ENCODE results near the gene APOA5. TPM values are rescaled to one million over a fixed set of nuclear protein-coding genes. Genes with fewer than 3 reads are reported as not detected.

Gene APOA5
- total and polyA plus RNA-seq, 2 experiments from 2014 or later = 0.18 to 0.35 TPM

DNA sequence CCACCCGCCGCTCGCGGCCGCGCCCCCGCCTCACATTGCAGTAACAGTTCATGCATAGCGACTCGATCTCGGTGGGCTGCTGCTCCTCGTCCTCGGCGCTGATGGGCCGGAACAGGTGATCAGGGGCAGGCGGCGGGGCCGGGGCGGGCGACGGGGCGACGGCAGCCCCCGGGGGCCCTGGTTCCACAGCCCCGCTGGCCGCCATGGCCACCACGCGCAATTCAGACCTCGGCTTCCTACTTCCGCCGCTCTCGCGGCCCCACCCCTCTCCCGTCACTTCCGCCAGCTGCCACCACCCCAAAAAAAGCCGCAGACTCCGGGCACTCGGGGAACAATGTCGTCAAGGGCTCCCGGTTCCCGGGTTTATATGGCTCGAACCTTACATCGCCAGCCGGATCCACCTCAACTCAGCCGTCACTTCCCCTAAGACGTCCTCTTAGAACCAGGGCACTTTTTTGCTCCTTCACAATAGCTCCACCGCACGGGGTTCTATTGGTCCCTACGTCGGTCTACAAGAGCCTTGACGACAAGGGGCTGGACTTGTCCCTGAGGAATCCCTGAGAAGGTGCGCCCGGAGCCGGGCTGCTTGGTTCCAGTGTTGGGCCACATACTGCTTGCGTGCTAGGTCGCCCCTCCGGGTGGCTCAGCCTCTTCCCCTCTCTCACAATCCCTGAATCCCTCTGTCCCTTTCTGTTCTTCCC lies 3.7 kb downstream of the APOA5 start, which contains the start of gene ZPR1:
TSS of gene ZPR1 (minus strand) at position 238 of the 701 bp plus-strand sequence. CDS start at position 205, 33 bp downstream.
- Histone ChIP-seq H3K27me3 (ENCODE audit: insufficient read depth) (no peaks in the 10 kb centered on the region), H4K20me1 (replicated peaks; ENCODE audit: insufficient read depth) (peaks cover 14% of the 10 kb centered on the region; the same call in 1 of the 2 replicates), H3K4me2 (peak within 1 kb of the TSS; percentile 98), H3K4me3 (peak within 1 kb of the TSS; percentile 74), H3K36me3 (ENCODE audit: insufficient read depth) (peaks cover 35% of the 10 kb centered on the region), H3K9me2 (ENCODE audit: insufficient read depth) (no peaks in the 10 kb centered on the region), H2AFZ (peak within 1 kb of the TSS; percentile 93), H3K4me1 (ENCODE audit: insufficient read depth) (peaks cover 10% of the 10 kb centered on the region), H3F3A (replicated peaks; ENCODE audit: low read depth) (peaks cover 2% of the 10 kb centered on the region; the same call in 1 of the 2 replicates), H3K27ac (ENCODE audit: low read depth) (peak within 1 kb of the TSS; percentile 71; the same call in 1 of the 2 replicates), H3K79me2 (replicated peaks; ENCODE audit: insufficient read depth) (peaks cover 18% of the 10 kb centered on the region)
- H3K27me3 Mint-ChIP-seq (ENCODE audit: insufficient read depth, low read depth, poor library complexity) = peaks cover 10% of the 10 kb centered on the region
- H3K9me3 Mint-ChIP-seq = no peaks in the 10 kb centered on the region
- DNase-seq (ENCODE audit: low spot score) (peak; percentile 81), ATAC-seq (peak; percentile 66)
- H3K4me1 Mint-ChIP-seq = peaks cover 21% of the 10 kb centered on the region
- peaks cover 39% of the 10 kb centered on the region for H3K36me3 Mint-ChIP-seq (ENCODE audit: low read depth)
- peak within 1 kb of the TSS; percentile 96 for H3K4me3 Mint-ChIP-seq
- H3K27ac Mint-ChIP-seq = peak within 1 kb of the TSS; percentile 60
- peak; percentile 89 for TF ChIP-seq CREB1 (CRISPR knock-in tag; IDR thresholded peaks at IDR 0.05; ENCODE audit: low read depth)
- TF ChIP-seq JUNB (IDR thresholded peaks at IDR 0.05; ENCODE audit: unreplicated experiment) = no peak
- no peak for TF ChIP-seq NANOG (IDR thresholded peaks at IDR 0.05; ENCODE audit: borderline replicate concordance)
- TF ChIP-seq, protein P1, sequence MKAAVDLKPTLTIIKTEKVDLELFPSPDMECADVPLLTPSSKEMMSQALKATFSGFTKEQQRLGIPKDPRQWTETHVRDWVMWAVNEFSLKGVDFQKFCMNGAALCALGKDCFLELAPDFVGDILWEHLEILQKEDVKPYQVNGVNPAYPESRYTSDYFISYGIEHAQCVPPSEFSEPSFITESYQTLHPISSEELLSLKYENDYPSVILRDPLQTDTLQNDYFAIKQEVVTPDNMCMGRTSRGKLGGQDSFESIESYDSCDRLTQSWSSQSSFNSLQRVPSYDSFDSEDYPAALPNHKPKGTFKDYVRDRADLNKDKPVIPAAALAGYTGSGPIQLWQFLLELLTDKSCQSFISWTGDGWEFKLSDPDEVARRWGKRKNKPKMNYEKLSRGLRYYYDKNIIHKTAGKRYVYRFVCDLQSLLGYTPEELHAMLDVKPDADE (IDR thresholded peaks at IDR 0.05) = 0 out of 2 replicates have a peak, but pooled peaks have one; percentile 34
- peak; percentile 87 for TF ChIP-seq POLR2AphosphoS5 (IDR thresholded peaks at IDR 0.05; ENCODE audit: low read depth)
- TF ChIP-seq, protein P2, sequence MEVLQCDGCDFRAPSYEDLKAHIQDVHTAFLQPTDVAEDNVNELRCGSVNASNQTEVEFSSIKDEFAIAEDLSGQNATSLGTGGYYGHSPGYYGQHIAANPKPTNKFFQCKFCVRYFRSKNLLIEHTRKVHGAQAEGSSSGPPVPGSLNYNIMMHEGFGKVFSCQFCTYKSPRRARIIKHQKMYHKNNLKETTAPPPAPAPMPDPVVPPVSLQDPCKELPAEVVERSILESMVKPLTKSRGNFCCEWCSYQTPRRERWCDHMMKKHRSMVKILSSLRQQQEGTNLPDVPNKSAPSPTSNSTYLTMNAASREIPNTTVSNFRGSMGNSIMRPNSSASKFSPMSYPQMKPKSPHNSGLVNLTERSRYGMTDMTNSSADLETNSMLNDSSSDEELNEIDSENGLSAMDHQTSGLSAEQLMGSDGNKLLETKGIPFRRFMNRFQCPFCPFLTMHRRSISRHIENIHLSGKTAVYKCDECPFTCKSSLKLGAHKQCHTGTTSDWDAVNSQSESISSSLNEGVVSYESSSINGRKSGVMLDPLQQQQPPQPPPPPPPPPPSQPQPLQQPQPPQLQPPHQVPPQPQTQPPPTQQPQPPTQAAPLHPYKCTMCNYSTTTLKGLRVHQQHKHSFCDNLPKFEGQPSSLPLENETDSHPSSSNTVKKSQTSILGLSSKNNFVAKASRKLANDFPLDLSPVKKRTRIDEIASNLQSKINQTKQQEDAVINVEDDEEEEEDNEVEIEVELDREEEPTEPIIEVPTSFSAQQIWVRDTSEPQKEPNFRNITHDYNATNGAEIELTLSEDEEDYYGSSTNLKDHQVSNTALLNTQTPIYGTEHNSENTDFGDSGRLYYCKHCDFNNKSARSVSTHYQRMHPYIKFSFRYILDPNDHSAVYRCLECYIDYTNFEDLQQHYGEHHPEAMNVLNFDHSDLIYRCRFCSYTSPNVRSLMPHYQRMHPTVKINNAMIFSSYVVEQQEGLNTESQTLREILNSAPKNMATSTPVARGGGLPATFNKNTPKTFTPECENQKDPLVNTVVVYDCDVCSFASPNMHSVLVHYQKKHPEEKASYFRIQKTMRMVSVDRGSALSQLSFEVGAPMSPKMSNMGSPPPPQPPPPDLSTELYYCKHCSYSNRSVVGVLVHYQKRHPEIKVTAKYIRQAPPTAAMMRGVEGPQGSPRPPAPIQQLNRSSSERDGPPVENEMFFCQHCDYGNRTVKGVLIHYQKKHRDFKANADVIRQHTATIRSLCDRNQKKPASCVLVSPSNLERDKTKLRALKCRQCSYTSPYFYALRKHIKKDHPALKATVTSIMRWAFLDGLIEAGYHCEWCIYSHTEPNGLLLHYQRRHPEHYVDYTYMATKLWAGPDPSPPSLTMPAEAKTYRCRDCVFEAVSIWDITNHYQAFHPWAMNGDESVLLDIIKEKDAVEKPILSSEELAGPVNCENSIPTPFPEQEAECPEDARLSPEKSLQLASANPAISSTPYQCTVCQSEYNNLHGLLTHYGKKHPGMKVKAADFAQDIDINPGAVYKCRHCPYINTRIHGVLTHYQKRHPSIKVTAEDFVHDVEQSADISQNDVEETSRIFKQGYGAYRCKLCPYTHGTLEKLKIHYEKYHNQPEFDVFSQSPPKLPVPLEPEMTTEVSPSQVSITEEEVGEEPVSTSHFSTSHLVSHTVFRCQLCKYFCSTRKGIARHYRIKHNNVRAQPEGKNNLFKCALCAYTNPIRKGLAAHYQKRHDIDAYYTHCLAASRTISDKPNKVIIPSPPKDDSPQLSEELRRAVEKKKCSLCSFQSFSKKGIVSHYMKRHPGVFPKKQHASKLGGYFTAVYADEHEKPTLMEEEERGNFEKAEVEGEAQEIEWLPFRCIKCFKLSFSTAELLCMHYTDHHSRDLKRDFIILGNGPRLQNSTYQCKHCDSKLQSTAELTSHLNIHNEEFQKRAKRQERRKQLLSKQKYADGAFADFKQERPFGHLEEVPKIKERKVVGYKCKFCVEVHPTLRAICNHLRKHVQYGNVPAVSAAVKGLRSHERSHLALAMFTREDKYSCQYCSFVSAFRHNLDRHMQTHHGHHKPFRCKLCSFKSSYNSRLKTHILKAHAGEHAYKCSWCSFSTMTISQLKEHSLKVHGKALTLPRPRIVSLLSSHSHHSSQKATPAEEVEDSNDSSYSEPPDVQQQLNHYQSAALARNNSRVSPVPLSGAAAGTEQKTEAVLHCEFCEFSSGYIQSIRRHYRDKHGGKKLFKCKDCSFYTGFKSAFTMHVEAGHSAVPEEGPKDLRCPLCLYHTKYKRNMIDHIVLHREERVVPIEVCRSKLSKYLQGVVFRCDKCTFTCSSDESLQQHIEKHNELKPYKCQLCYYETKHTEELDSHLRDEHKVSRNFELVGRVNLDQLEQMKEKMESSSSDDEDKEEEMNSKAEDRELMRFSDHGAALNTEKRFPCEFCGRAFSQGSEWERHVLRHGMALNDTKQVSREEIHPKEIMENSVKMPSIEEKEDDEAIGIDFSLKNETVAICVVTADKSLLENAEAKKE (CRISPR knock-in tag; IDR thresholded peaks at IDR 0.05) = no peak
- no peak for TF ChIP-seq EZH2phosphoT487 (IDR thresholded peaks at IDR 0.05; ENCODE audit: unreplicated experiment)
- TF ChIP-seq ZNF114 (CRISPR knock-in tag; IDR thresholded peaks at IDR 0.05) = no peak
- TF ChIP-seq EZH2 (IDR thresholded peaks at IDR 0.05; ENCODE audit: low read depth, unreplicated experiment) = no peak
- TF ChIP-seq, protein P3, sequence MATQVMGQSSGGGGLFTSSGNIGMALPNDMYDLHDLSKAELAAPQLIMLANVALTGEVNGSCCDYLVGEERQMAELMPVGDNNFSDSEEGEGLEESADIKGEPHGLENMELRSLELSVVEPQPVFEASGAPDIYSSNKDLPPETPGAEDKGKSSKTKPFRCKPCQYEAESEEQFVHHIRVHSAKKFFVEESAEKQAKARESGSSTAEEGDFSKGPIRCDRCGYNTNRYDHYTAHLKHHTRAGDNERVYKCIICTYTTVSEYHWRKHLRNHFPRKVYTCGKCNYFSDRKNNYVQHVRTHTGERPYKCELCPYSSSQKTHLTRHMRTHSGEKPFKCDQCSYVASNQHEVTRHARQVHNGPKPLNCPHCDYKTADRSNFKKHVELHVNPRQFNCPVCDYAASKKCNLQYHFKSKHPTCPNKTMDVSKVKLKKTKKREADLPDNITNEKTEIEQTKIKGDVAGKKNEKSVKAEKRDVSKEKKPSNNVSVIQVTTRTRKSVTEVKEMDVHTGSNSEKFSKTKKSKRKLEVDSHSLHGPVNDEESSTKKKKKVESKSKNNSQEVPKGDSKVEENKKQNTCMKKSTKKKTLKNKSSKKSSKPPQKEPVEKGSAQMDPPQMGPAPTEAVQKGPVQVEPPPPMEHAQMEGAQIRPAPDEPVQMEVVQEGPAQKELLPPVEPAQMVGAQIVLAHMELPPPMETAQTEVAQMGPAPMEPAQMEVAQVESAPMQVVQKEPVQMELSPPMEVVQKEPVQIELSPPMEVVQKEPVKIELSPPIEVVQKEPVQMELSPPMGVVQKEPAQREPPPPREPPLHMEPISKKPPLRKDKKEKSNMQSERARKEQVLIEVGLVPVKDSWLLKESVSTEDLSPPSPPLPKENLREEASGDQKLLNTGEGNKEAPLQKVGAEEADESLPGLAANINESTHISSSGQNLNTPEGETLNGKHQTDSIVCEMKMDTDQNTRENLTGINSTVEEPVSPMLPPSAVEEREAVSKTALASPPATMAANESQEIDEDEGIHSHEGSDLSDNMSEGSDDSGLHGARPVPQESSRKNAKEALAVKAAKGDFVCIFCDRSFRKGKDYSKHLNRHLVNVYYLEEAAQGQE (IDR thresholded peaks at IDR 0.05; ENCODE audit: unreplicated experiment) = no peak
- TF ChIP-seq STAT1 (IDR thresholded peaks at IDR 0.05; ENCODE audit: unreplicated experiment) = no peak
- TF ChIP-seq, protein P4, sequence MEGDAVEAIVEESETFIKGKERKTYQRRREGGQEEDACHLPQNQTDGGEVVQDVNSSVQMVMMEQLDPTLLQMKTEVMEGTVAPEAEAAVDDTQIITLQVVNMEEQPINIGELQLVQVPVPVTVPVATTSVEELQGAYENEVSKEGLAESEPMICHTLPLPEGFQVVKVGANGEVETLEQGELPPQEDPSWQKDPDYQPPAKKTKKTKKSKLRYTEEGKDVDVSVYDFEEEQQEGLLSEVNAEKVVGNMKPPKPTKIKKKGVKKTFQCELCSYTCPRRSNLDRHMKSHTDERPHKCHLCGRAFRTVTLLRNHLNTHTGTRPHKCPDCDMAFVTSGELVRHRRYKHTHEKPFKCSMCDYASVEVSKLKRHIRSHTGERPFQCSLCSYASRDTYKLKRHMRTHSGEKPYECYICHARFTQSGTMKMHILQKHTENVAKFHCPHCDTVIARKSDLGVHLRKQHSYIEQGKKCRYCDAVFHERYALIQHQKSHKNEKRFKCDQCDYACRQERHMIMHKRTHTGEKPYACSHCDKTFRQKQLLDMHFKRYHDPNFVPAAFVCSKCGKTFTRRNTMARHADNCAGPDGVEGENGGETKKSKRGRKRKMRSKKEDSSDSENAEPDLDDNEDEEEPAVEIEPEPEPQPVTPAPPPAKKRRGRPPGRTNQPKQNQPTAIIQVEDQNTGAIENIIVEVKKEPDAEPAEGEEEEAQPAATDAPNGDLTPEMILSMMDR (conservative IDR thresholded peaks at IDR 0.05; ENCODE audit: low read depth in 2 of 2) = no peak
- TF ChIP-seq ZNF331 (CRISPR knock-in tag; IDR thresholded peaks at IDR 0.05; ENCODE audit: low read depth) = no peak
